K562 (cell line): ENCODE data around the gene COA6. TPM values are rescaled to one million over a fixed set of nuclear protein-coding genes. Genes with fewer than 3 reads are reported as not detected.

Experiments
- BRD4 ChIP-seq: fragments of 200-600 bp; sonication (generic); IDR thresholded peaks from 2 replicates; pipeline ENCODE4 v1.6.1; 2017; ENCODE audit warnings: inconsistent platforms
- CEBPB ChIP-seq: fragments of 450-650 bp; IDR thresholded peaks from 2 replicates; pipeline ENCODE4 v1.6.1; 2016; ENCODE audit warnings: missing genetic modification characterization, missing compliant biosample characterization
- HIVEP1 ChIP-seq: fragments of 250-450 bp; sonication (Bioruptor Pico); IDR thresholded peaks from 2 replicates; pipeline ENCODE4 v1.4.0; 2020; ENCODE audit warnings: mild to moderate bottlenecking
- MAZ ChIP-seq, 2 experiments: fragments of 450-650 bp in 1 of 2; sonication (generic) in 1 of 2; formaldehyde crosslinking; IDR thresholded peaks in 1 of 2; conservative IDR thresholded peaks in 1 of 2; 2 replicates each; pipeline versions ENCODE4 v1.4.0 to v1.5.0; 2020; ENCODE audit warnings: mild to moderate bottlenecking in 1 of 2, missing genetic modification reagents in 1 of 2
- MTA3 ChIP-seq: fragments of 450-650 bp; formaldehyde crosslinking; IDR thresholded peaks from 2 replicates; pipeline ENCODE4 v1.6.1; 2017; ENCODE audit warnings: mild to moderate bottlenecking, borderline replicate concordance
- POLR2H ChIP-seq: IDR thresholded peaks from 2 replicates; pipeline ENCODE4 v1.6.1; 2016; ENCODE audit warnings: missing genetic modification characterization, low read depth, mild to moderate bottlenecking, control low read depth, missing compliant biosample characterization, moderate library complexity
- PURB ChIP-seq: sonication (generic); formaldehyde crosslinking; IDR thresholded peaks from 2 replicates; pipeline ENCODE4 v1.9.0; 2021; ENCODE audit warnings: low read depth, mild to moderate bottlenecking, missing genetic modification reagents
- RCOR1 ChIP-seq, 2 experiments: IDR thresholded peaks; 2 replicates each; pipeline ENCODE4 v1.6.1; 2012; ENCODE audit warnings: low read depth in 2 of 2, low read length in 2 of 2, borderline replicate concordance in 1 of 2, improper control_type of control experiment in 1 of 2
- RUNX1 ChIP-seq: sonication (generic); IDR thresholded peaks from 2 replicates; pipeline ENCODE4 v1.6.1; 2016; ENCODE audit warnings: antibody characterized with exemption, low read depth
- ZNF551 ChIP-seq: fragments of 250-450 bp; sonication (Bioruptor Pico); IDR thresholded peaks from 2 replicates; pipeline ENCODE4 v1.5.0; 2021; ENCODE audit warnings: mild to moderate bottlenecking, moderate library complexity
- ZNF561 ChIP-seq: fragments of 450-650 bp; formaldehyde crosslinking; conservative IDR thresholded peaks from 2 replicates; pipeline ENCODE4 v1.4.0; 2020; ENCODE audit warnings: mild to moderate bottlenecking, moderate library complexity
- polyA plus RNA-seq, 8 experiments: library from polyadenylated mRNA; depleted of rRNA in 4 of 8; stranded (reverse) in 5 of 8; unstranded in 3 of 8; fragments of >200 nt; fragmentation: Nextera tagmentation in 2 of 8; fragmentation: Illumina TruSeq in 1 of 8; extraction: Ambion mirVana in 2 of 8; extraction: Trizol in 1 of 8; gene quantifications; 2 replicates each; pipeline versions ENCODE4 v1.2.1 to v1.2.3, GENCODE V29; 2011 to 2014; ENCODE audit warnings: inconsistent platforms in 1 of 8, missing spikeins in 1 of 8
- total RNA-seq, 7 experiments: library from RNA; depleted of rRNA in 6 of 7; stranded (reverse); fragments of >200 nt in 6 of 7; fragmentation: Illumina TruSeq in 2 of 7; extraction: Trizol in 2 of 7; gene quantifications; 2 replicates each; pipeline versions ENCODE4 v1.2.1 to v1.2.3, GENCODE V29; 2011 to 2021; ENCODE audit warnings: low replicate concordance in 1 of 7
- TF ChIP-seq, protein P1 (sequence below): fragments of 200-800 bp; sonication (Bioruptor generic); IDR thresholded peaks from 2 replicates; pipeline ENCODE4 v1.6.1; 2016; ENCODE audit warnings: missing genetic modification characterization, missing compliant biosample characterization
- TF ChIP-seq, protein P2 (sequence below): fragments of 450-650 bp; IDR thresholded peaks from 2 replicates; pipeline ENCODE4 v1.6.1; 2014; ENCODE audit warnings: low read depth, mild to moderate bottlenecking, moderate library complexity, borderline replicate concordance
- TF ChIP-seq, protein P3 (sequence below): fragments of 450-650 bp; IDR thresholded peaks from one replicate; pipeline ENCODE4 v1.6.1; 2018; ENCODE audit warnings: mild to moderate bottlenecking, moderate library complexity; ENCODE audit not compliant: partially characterized antibody
- TF ChIP-seq, protein P4 (sequence below): fragments of 200-800 bp; sonication (Bioruptor generic); IDR thresholded peaks from 2 replicates; pipeline ENCODE4 v1.6.1; 2017; ENCODE audit warnings: missing genetic modification characterization, missing compliant biosample characterization

COA6 gene
- total and polyA plus RNA-seq, 9 of the 15 experiments (the other 6 are each of a cell fraction or from before 2014, with no cell fraction given), result 77.7 to 187 (median 134) TPM

DNA sequence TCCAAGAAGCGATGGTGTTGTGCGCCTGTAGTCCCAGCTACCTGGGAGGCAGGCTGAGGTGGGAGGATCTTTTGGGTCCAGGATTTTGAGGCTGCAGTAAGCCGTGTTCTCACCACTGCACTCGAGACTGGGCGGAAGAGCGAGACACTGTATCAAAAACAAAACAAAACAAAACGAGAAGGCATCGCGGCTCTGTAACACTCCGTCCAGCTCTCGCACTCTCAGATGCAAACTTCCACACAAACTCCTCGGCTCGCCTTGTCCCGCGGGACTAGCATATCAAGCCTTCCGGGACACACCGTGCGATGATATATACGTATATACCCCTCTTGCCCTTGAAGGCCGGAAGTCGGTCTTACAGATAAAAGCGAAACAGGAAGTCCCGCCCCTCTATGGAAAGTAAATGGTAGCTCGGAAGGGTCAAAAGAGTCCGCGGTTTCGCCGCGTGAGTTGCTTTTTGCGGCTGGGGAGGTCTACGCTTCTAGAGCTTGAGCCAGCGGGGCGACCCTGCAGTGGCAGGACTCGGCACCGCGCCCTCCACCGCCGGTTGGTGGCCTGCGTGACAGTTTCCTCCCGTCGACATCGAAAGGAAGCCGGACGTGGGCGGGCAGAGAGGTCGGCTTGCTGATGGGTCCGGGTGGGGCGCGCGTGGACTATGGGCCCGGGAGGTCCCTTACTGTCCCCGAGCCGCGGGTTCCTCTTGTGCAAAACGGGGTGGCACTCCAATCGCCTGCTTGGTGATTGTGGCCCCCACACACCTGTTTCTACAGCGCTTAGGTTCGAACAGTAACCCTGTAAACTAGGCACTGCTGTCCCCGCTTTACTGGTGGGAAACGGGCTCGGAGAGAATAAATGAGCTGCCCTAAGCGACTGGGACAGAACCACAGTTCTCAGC, at the start of gene COA6 (continued):
- TF ChIP-seq, protein P1, sequence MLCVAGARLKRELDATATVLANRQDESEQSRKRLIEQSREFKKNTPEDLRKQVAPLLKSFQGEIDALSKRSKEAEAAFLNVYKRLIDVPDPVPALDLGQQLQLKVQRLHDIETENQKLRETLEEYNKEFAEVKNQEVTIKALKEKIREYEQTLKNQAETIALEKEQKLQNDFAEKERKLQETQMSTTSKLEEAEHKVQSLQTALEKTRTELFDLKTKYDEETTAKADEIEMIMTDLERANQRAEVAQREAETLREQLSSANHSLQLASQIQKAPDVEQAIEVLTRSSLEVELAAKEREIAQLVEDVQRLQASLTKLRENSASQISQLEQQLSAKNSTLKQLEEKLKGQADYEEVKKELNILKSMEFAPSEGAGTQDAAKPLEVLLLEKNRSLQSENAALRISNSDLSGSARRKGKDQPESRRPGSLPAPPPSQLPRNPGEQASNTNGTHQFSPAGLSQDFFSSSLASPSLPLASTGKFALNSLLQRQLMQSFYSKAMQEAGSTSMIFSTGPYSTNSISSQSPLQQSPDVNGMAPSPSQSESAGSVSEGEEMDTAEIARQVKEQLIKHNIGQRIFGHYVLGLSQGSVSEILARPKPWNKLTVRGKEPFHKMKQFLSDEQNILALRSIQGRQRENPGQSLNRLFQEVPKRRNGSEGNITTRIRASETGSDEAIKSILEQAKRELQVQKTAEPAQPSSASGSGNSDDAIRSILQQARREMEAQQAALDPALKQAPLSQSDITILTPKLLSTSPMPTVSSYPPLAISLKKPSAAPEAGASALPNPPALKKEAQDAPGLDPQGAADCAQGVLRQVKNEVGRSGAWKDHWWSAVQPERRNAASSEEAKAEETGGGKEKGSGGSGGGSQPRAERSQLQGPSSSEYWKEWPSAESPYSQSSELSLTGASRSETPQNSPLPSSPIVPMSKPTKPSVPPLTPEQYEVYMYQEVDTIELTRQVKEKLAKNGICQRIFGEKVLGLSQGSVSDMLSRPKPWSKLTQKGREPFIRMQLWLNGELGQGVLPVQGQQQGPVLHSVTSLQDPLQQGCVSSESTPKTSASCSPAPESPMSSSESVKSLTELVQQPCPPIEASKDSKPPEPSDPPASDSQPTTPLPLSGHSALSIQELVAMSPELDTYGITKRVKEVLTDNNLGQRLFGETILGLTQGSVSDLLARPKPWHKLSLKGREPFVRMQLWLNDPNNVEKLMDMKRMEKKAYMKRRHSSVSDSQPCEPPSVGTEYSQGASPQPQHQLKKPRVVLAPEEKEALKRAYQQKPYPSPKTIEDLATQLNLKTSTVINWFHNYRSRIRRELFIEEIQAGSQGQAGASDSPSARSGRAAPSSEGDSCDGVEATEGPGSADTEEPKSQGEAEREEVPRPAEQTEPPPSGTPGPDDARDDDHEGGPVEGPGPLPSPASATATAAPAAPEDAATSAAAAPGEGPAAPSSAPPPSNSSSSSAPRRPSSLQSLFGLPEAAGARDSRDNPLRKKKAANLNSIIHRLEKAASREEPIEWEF, result peak; percentile 43; the same call in 1 of the 2 replicates
- no peak for TF ChIP-seq ZNF551 (CRISPR knock-in tag)
- 0 out of 2 replicates have a peak, but pooled peaks have one; percentile 60 for TF ChIP-seq HIVEP1 (CRISPR knock-in tag)
- TF ChIP-seq POLR2H (tag), result peak; percentile 96
- TF ChIP-seq RCOR1 (IDR thresholded peaks at IDR 0.05; ENCODE audit: borderline replicate concordance in 1 of 2, low read depth in 2 of 2, low read length in 2 of 2), result peak in 1 of 2 experiments; percentile 18; a peak in 3 of 4 replicates
- TF ChIP-seq PURB (CRISPR knock-in tag), result no peak
- peak; percentile 37; the same call in 1 of the 2 replicates for TF ChIP-seq CEBPB (tag)
- TF ChIP-seq, protein P2, sequence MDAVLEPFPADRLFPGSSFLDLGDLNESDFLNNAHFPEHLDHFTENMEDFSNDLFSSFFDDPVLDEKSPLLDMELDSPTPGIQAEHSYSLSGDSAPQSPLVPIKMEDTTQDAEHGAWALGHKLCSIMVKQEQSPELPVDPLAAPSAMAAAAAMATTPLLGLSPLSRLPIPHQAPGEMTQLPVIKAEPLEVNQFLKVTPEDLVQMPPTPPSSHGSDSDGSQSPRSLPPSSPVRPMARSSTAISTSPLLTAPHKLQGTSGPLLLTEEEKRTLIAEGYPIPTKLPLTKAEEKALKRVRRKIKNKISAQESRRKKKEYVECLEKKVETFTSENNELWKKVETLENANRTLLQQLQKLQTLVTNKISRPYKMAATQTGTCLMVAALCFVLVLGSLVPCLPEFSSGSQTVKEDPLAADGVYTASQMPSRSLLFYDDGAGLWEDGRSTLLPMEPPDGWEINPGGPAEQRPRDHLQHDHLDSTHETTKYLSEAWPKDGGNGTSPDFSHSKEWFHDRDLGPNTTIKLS, result peak; percentile 92
- TF ChIP-seq MAZ (CRISPR knock-in tag; conservative IDR thresholded peaks at IDR 0.05 in 1 of 2, IDR thresholded peaks at IDR 0.05 in 1 of 2), result peak; percentile 81
- TF ChIP-seq, protein P3, sequence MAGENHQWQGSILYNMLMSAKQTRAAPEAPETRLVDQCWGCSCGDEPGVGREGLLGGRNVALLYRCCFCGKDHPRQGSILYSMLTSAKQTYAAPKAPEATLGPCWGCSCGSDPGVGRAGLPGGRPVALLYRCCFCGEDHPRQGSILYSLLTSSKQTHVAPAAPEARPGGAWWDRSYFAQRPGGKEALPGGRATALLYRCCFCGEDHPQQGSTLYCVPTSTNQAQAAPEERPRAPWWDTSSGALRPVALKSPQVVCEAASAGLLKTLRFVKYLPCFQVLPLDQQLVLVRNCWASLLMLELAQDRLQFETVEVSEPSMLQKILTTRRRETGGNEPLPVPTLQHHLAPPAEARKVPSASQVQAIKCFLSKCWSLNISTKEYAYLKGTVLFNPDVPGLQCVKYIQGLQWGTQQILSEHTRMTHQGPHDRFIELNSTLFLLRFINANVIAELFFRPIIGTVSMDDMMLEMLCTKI, result no peak
- no peak for TF ChIP-seq ZNF561 (CRISPR knock-in tag)
- peak; percentile 100 for TF ChIP-seq MTA3
- TF ChIP-seq, protein P4, sequence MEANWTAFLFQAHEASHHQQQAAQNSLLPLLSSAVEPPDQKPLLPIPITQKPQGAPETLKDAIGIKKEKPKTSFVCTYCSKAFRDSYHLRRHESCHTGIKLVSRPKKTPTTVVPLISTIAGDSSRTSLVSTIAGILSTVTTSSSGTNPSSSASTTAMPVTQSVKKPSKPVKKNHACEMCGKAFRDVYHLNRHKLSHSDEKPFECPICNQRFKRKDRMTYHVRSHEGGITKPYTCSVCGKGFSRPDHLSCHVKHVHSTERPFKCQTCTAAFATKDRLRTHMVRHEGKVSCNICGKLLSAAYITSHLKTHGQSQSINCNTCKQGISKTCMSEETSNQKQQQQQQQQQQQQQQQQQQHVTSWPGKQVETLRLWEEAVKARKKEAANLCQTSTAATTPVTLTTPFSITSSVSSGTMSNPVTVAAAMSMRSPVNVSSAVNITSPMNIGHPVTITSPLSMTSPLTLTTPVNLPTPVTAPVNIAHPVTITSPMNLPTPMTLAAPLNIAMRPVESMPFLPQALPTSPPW (CRISPR knock-in tag), result peak; percentile 64
- no peak for TF ChIP-seq RUNX1
- peak; percentile 83 for TF ChIP-seq BRD4
